SK-N-SH treated with all-trans-retinoic acid at 6 μM for 48 hours (cell line): Measurements from ENCODE around the gene LMF1.

Experiments used
- ATAC-seq: fragments of 200-7000 bp; cut with Tn5 transposase; 3 replicates; pipeline ENCODE4 v1.9.1; 2020; ENCODE audit warnings: mild to moderate bottlenecking, moderate library complexity
- ARNTL ChIP-seq: fragments of 450-650 bp; formaldehyde crosslinking; IDR thresholded peaks from 2 replicates; pipeline ENCODE4 v1.5.0; 2020; ENCODE audit warnings: low read depth, mild to moderate bottlenecking, moderate library complexity, borderline replicate concordance
- BACH2 ChIP-seq: fragments of 250-450 bp; sonication (Bioruptor Pico); IDR thresholded peaks from 2 replicates; pipeline ENCODE4 v1.9.0; 2021; ENCODE audit warnings: mild to moderate bottlenecking, borderline replicate concordance
- CREB5 ChIP-seq: fragments of 250-450 bp; sonication (Bioruptor Pico); IDR thresholded peaks from 2 replicates; pipeline ENCODE4 v1.5.1; 2020; ENCODE audit warnings: low read depth, mild to moderate bottlenecking, moderate library complexity
- CSDC2 ChIP-seq: fragments of 250-450 bp; sonication (Bioruptor Pico); IDR thresholded peaks from 2 replicates; pipeline ENCODE4 v1.5.0; 2020; ENCODE audit warnings: mild to moderate bottlenecking, moderate library complexity
- CSRNP3 ChIP-seq: fragments of 250-450 bp; sonication (Bioruptor Pico); IDR thresholded peaks from 2 replicates; pipeline ENCODE4 v1.5.1; 2021; ENCODE audit warnings: mild to moderate bottlenecking, moderate library complexity
- ESRRG ChIP-seq: fragments of 250-450 bp; sonication (Bioruptor Pico); IDR thresholded peaks from 2 replicates; pipeline ENCODE4 v1.6.1; 2021; ENCODE audit warnings: mild to moderate bottlenecking
- ISL1 ChIP-seq: fragments of 250-450 bp; sonication (Bioruptor Pico); IDR thresholded peaks from 2 replicates; pipeline ENCODE4 v2.1.2; 2022; ENCODE audit warnings: mild to moderate bottlenecking, moderate library complexity
- OSR1 ChIP-seq: fragments of 250-450 bp; sonication (Bioruptor Pico); IDR thresholded peaks from 2 replicates; pipeline ENCODE4 v1.8.0; 2022; ENCODE audit warnings: moderate library complexity, mild to moderate bottlenecking, inconsistent platforms
- PPARA ChIP-seq: fragments of 250-450 bp; sonication (Bioruptor Pico); IDR thresholded peaks from 2 replicates; pipeline ENCODE4 v1.5.0; 2020; ENCODE audit warnings: mild to moderate bottlenecking, borderline replicate concordance
- SNAI2 ChIP-seq: fragments of 250-450 bp; sonication (Bioruptor Pico); IDR thresholded peaks from 2 replicates; pipeline ENCODE4 v1.5.0; 2020; ENCODE audit warnings: mild to moderate bottlenecking, moderate library complexity
- TCF4 ChIP-seq: fragments of 250-450 bp; sonication (Bioruptor Pico); IDR thresholded peaks from 2 replicates; pipeline ENCODE4 v1.8.0; 2021; ENCODE audit warnings: mild to moderate bottlenecking, moderate library complexity, borderline replicate concordance
- TOX ChIP-seq: fragments of 250-450 bp; sonication (Bioruptor Pico); IDR thresholded peaks from 2 replicates; pipeline ENCODE4 v1.8.0; 2021; ENCODE audit warnings: mild to moderate bottlenecking, moderate library complexity, borderline replicate concordance
- ZC3H10 ChIP-seq: fragments of 250-450 bp; sonication (Bioruptor Pico); IDR thresholded peaks from 2 replicates; pipeline ENCODE4 v1.5.1; 2021; ENCODE audit warnings: mild to moderate bottlenecking, moderate library complexity
- ZFP30 ChIP-seq: fragments of 450-650 bp; formaldehyde crosslinking; IDR thresholded peaks from 2 replicates; pipeline ENCODE4 v1.5.0; 2022; ENCODE audit warnings: mild to moderate bottlenecking, moderate library complexity
- ZNF565 ChIP-seq: fragments of 450-650 bp; formaldehyde crosslinking; conservative IDR thresholded peaks from 2 replicates; pipeline ENCODE4 v1.5.0; 2020; ENCODE audit warnings: low read depth, mild to moderate bottlenecking, moderate library complexity
- ZNF70 ChIP-seq: fragments of 450-650 bp; formaldehyde crosslinking; IDR thresholded peaks from 2 replicates; pipeline ENCODE4 v1.5.0; 2020; ENCODE audit warnings: mild to moderate bottlenecking, moderate library complexity
- ZNF8 ChIP-seq: fragments of 450-650 bp; formaldehyde crosslinking; IDR thresholded peaks from 2 replicates; pipeline ENCODE4 v1.5.0; 2020; ENCODE audit warnings: mild to moderate bottlenecking, moderate library complexity
- TF ChIP-seq, protein P1 (sequence below): fragments of 250-450 bp; sonication (Bioruptor Pico); IDR thresholded peaks from 2 replicates; pipeline ENCODE4 v1.8.0; 2020; ENCODE audit warnings: mild to moderate bottlenecking, moderate library complexity, borderline replicate concordance
- TF ChIP-seq, protein P2 (sequence below): fragments of 250-450 bp; sonication (Bioruptor Pico); IDR thresholded peaks from 2 replicates; pipeline ENCODE4 v1.8.0; 2021; ENCODE audit warnings: low read depth, mild to moderate bottlenecking, moderate library complexity, borderline replicate concordance
- TF ChIP-seq, protein P3 (sequence below): fragments of 250-450 bp; sonication (Bioruptor Pico); IDR thresholded peaks from 2 replicates; pipeline ENCODE4 v1.5.0; 2020; ENCODE audit warnings: mild to moderate bottlenecking, moderate library complexity

LMF1 gene

DNA sequence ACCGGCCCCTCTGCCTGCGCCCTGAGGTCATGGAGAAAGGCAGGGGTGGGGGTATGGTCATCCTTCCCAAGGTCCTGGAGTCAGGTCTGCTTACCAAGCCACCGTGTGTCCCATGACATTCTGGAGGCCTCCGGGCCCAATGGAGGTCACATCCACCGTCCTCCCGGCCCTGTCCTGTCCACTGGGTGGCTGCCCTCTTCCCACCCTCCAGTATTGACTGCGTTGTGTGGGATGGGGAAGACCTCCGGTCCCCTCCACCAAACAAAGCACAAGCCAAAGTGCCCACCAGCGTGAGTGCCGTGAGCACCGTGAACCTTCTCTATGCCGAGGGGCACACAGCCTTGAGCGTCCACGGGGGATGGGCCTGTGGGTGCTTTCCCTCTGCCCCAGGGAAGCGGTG lies 37.2 kb downstream of the LMF1 start:
- no peak for ATAC-seq
- TF ChIP-seq CSDC2 (CRISPR knock-in tag) (no peak), OSR1 (CRISPR knock-in tag) (no peak), ARNTL (CRISPR knock-in tag) (no peak), ZC3H10 (CRISPR knock-in tag) (no peak)
- TF ChIP-seq, protein P1, sequence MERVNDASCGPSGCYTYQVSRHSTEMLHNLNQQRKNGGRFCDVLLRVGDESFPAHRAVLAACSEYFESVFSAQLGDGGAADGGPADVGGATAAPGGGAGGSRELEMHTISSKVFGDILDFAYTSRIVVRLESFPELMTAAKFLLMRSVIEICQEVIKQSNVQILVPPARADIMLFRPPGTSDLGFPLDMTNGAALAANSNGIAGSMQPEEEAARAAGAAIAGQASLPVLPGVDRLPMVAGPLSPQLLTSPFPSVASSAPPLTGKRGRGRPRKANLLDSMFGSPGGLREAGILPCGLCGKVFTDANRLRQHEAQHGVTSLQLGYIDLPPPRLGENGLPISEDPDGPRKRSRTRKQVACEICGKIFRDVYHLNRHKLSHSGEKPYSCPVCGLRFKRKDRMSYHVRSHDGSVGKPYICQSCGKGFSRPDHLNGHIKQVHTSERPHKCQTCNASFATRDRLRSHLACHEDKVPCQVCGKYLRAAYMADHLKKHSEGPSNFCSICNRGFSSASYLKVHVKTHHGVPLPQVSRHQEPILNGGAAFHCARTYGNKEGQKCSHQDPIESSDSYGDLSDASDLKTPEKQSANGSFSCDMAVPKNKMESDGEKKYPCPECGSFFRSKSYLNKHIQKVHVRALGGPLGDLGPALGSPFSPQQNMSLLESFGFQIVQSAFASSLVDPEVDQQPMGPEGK (CRISPR knock-in tag), result no peak

DNA sequence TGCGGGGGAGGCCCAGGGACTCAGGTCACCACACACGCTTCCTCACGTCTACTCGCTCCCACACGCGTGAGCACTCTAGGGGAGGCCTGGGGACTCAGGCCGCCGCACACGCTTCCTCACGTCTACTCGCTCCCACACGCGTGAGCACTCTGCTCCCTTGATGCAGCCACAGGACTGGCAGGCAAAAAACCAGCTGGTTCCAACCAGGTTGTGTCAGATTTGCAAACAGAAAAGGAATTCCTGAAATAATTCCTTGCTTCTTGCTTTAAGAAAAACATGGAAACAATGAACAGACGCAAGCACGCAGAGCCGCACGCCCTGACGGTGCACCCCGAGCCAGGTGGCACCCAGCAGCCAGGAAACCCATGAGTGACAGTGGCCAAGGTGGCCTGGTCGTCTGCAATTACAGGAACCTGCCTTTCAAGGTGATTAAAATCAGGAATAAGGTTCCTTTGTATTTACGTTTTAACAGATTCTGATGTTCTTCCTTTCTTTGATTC lies 37.9 kb downstream of the LMF1 start:
- ATAC-seq, result no peak

DNA sequence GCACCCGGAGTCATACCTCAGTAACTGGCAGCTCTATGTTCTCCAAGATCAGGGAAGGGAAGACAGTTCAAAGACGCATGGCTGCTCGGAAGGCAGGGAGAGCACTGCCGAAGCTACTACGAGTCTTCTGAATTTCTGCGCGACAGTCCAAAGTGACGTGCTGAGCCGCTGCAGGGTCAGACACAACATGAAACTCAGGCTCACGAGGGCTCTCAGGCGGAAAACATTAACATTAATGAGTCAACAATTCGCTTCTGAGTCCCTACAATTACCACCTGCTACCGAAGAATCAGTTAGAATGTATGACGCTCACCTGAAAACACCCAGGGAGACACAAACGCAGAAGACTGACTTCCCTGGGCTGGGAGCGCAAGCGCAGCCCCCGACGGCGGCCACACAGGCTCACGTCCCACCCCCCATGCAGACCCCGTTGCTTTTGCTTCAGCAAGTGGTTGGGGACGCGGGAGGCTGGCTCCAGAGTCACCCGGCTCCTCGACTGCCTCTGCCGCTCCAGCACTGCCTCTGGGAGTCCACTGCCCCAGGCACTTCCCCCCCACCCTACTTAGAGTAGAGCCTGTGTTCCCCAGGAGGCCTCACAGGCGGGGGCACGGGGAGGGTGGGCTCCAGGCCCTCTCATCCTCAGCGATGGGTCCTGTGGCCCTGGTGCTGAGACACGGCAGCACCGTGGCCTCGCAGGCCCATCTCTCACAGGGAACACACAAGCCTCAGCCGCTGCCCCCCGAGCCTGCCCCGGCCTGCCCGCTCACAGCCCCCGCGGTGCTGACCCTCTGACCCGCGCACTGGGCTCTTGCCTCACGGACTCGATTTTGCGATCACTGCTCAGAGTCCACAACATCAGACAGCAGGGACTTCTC lies 38.9 kb downstream of the LMF1 start:
- TF ChIP-seq CREB5 (CRISPR knock-in tag) (no peak), ESRRG (CRISPR knock-in tag) (no peak), CSDC2 (CRISPR knock-in tag) (no peak), ZC3H10 (CRISPR knock-in tag) (no peak), BACH2 (CRISPR knock-in tag) (no peak), OSR1 (CRISPR knock-in tag) (no peak), SNAI2 (CRISPR knock-in tag) (no peak), ZFP30 (no peak), ZNF565 (CRISPR knock-in tag) (no peak), TCF4 (CRISPR knock-in tag) (no peak), CSRNP3 (CRISPR knock-in tag) (no peak), TOX (no peak), ZNF70 (CRISPR knock-in tag) (no peak)
- TF ChIP-seq, protein P2, sequence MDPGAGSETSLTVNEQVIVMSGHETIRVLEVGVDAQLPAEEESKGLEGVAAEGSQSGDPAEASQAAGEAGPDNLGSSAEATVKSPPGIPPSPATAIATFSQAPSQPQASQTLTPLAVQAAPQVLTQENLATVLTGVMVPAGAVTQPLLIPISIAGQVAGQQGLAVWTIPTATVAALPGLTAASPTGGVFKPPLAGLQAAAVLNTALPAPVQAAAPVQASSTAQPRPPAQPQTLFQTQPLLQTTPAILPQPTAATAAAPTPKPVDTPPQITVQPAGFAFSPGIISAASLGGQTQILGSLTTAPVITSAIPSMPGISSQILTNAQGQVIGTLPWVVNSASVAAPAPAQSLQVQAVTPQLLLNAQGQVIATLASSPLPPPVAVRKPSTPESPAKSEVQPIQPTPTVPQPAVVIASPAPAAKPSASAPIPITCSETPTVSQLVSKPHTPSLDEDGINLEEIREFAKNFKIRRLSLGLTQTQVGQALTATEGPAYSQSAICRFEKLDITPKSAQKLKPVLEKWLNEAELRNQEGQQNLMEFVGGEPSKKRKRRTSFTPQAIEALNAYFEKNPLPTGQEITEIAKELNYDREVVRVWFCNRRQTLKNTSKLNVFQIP (CRISPR knock-in tag), result no peak
- no peak for ATAC-seq

More for the DNA sequence above, 37.9 kb downstream of the LMF1 start:
- no peak for TF ChIP-seq ARNTL (CRISPR knock-in tag)

DNA sequence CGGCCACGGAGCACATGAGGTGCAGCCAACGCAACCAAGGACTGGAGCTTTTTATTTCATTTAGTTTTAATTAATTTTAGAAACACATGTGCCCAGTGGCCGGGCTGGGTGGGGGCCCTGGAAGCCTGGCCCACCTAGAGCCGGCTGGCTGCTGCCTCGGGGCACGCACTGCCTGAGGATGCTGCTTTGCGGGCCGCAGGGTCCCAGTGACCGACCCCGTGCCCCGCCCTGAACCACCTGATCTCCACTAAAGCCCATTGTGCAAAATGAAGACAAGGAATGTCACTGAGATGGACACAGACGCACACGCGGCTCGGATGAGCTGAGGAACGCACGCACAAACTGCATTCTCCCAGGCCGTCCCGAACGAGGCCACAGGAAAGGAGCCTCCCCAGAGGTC lies 39.6 kb downstream of the LMF1 start:
- no peak for ATAC-seq
- TF ChIP-seq ZNF8 (no peak), ZNF565 (CRISPR knock-in tag) (no peak)

- ATAC-seq, result no peak
- TF ChIP-seq, protein P3, sequence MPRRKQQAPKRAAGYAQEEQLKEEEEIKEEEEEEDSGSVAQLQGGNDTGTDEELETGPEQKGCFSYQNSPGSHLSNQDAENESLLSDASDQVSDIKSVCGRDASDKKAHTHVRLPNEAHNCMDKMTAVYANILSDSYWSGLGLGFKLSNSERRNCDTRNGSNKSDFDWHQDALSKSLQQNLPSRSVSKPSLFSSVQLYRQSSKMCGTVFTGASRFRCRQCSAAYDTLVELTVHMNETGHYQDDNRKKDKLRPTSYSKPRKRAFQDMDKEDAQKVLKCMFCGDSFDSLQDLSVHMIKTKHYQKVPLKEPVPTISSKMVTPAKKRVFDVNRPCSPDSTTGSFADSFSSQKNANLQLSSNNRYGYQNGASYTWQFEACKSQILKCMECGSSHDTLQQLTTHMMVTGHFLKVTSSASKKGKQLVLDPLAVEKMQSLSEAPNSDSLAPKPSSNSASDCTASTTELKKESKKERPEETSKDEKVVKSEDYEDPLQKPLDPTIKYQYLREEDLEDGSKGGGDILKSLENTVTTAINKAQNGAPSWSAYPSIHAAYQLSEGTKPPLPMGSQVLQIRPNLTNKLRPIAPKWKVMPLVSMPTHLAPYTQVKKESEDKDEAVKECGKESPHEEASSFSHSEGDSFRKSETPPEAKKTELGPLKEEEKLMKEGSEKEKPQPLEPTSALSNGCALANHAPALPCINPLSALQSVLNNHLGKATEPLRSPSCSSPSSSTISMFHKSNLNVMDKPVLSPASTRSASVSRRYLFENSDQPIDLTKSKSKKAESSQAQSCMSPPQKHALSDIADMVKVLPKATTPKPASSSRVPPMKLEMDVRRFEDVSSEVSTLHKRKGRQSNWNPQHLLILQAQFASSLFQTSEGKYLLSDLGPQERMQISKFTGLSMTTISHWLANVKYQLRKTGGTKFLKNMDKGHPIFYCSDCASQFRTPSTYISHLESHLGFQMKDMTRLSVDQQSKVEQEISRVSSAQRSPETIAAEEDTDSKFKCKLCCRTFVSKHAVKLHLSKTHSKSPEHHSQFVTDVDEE (CRISPR knock-in tag), result no peak
- TF ChIP-seq SNAI2 (CRISPR knock-in tag) (no peak), PPARA (CRISPR knock-in tag) (no peak), TOX (no peak), CREB5 (CRISPR knock-in tag) (no peak), ISL1 (CRISPR knock-in tag) (no peak)
Measured at GRCh38 chr16:930511-930910, 40.3 kb downstream of the LMF1 start.
